Karpas-422 (cell line): ENCODE measurements around the gene NDUFB8. TPM values are rescaled to one million over a fixed set of nuclear protein-coding genes. Genes with fewer than 3 reads are reported as not detected.

Source experiments
- DNase-seq: peaks from one replicate; pipeline ENCODE4 v3.0.0-alpha.2; 2015
- H2AFZ ChIP-seq: fragments of 200-600 bp; sonication (generic); 2 replicates; pipeline ENCODE4 v1.6.1; 2014; ENCODE audit warnings: antibody characterized with exemption, low read length, mixed read lengths
- H3K27ac ChIP-seq: fragments of 200-600 bp; sonication (generic); 2 replicates; pipeline ENCODE4 v1.5.1; 2014; ENCODE audit warnings: mild to moderate bottlenecking, low read length, moderate library complexity
- H3K27me3 ChIP-seq: fragments of 200-600 bp; sonication (generic); 2 replicates; pipeline ENCODE4 v1.6.1; 2014; ENCODE audit warnings: low read length, mixed read lengths
- H3K36me3 ChIP-seq: fragments of 200-600 bp; sonication (generic); 2 replicates; pipeline ENCODE4 v1.6.1; 2014; ENCODE audit warnings: low read length, mixed read lengths; ENCODE audit not compliant: insufficient read depth
- H3K4me1 ChIP-seq: fragments of 200-600 bp; sonication (generic); 2 replicates; pipeline ENCODE4 v1.6.1; 2014; ENCODE audit warnings: mild to moderate bottlenecking, low read length, mixed read lengths
- H3K4me2 ChIP-seq: fragments of 200-600 bp; sonication (generic); 2 replicates; pipeline ENCODE4 v1.6.1; 2014; ENCODE audit warnings: low read length, low read depth, mild to moderate bottlenecking; ENCODE audit not compliant: poor library complexity, severe bottlenecking
- H3K4me3 ChIP-seq: fragments of 200-600 bp; sonication (generic); 2 replicates; pipeline ENCODE4 v1.5.1; 2014; ENCODE audit warnings: mild to moderate bottlenecking, antibody characterized with exemption, low read length, mixed read lengths
- H3K79me2 ChIP-seq: fragments of 200-600 bp; sonication (generic); 2 replicates; pipeline ENCODE4 v1.6.1; 2014; ENCODE audit warnings: mild to moderate bottlenecking, low read length, mixed read lengths
- H3K9ac ChIP-seq: fragments of 200-600 bp; sonication (generic); 2 replicates; pipeline ENCODE4 v1.6.0; 2014; ENCODE audit warnings: low read length
- H3K9me2 ChIP-seq: fragments of 200-600 bp; sonication (generic), shearing (Covaris generic); replicated peaks from 2 replicates; pipeline ENCODE4 v1.6.0; 2014; ENCODE audit warnings: mild to moderate bottlenecking, low read length, moderate library complexity; ENCODE audit not compliant: insufficient read depth
- H3K9me3 ChIP-seq: fragments of 300-700, 200-600 bp; sonication (generic); 2 replicates; pipeline ENCODE4 v1.6.1; 2014; ENCODE audit warnings: low read length, mixed read lengths
- H4K20me1 ChIP-seq: fragments of 200-600 bp; sonication (generic); 2 replicates; pipeline ENCODE4 v1.6.1; 2014; ENCODE audit warnings: mild to moderate bottlenecking, antibody characterized with exemption, low read length, low read depth; ENCODE audit not compliant: insufficient read depth
- total RNA-seq: library from RNA; depleted of rRNA; stranded (reverse); fragments of >200 nt; shearing (Covaris generic); gene quantifications from 2 replicates; pipeline ENCODE4 v1.2.3, GENCODE V29; 2014; ENCODE audit warnings: low replicate concordance

Gene NDUFB8
- total RNA-seq, 1 experiment from 2014 or later: 267 TPM

DNA sequence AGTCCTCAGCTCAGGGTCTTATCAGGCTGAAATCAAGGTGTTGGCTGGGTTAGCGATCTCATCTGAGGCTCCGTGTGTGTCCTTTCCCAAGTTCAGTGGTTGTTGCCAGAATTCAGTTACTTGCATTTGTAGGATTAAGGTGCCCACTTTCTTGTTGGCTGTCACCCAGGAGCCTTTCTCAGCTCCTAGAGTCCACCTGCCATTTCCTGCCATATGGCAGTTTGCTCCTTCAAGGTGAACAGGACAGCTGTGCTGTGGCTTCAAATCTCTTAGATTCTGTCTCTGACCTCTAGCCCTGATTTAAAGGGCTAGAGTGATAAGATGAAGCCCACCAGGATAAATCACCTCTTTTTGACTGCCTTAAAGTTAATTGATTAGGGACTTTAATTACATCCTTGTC, 5.1 kb upstream of the NDUFB8 start:
- Histone ChIP-seq H3K79me2 (peaks cover 38% of the 10 kb centered on the region), H3K4me2 (no peak overlapping the region), H3K9me3 (no peaks in the 10 kb centered on the region), H3K9me2 (no peaks in the 10 kb centered on the region), H2AFZ (peak overlapping the region; percentile 93), H3K36me3 (peaks cover 12% of the 10 kb centered on the region; the same call in 1 of the 2 replicates), H4K20me1 (peaks cover 11% of the 10 kb centered on the region; the same call in 1 of the 2 replicates), H3K9ac (no peak overlapping the region), H3K4me1 (peaks cover 31% of the 10 kb centered on the region), H3K4me3 (no peak overlapping the region), H3K27ac (no peak overlapping the region), H3K27me3 (no peaks in the 10 kb centered on the region)
- DNase-seq: no peak

DNA sequence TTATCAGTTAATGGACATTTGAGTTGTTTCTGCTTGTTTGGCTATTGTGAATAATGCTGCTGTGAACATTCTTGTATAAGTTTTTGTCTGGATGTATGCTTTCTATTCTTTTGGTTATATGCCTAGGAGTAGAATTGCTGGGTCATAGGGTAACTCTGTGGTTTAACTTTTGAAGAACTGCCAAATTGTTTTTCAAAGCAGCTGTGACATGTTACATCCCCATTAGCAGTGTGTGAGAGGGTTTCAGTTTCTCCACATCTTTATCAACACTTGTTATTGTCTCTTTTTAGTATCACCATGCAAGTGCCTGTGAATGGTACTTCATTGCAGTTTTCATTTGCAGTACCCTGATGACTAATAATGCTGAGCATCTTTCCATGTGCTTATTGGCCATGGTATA, 2.1 kb upstream of the NDUFB8 start:
- Histone ChIP-seq H3K4me3 (no peak overlapping the region), H3K27me3 (no peaks in the 10 kb centered on the region), H2AFZ (no peak overlapping the region), H3K9ac (no peak overlapping the region), H3K79me2 (peaks cover 43% of the 10 kb centered on the region), H3K9me2 (no peaks in the 10 kb centered on the region), H3K9me3 (no peaks in the 10 kb centered on the region), H3K4me1 (peaks cover 30% of the 10 kb centered on the region), H4K20me1 (peaks cover 8% of the 10 kb centered on the region; the same call in 1 of the 2 replicates), H3K36me3 (peaks cover 11% of the 10 kb centered on the region; the same call in 1 of the 2 replicates), H3K4me2 (no peak overlapping the region), H3K27ac (no peak overlapping the region)
- no peak for DNase-seq

DNA sequence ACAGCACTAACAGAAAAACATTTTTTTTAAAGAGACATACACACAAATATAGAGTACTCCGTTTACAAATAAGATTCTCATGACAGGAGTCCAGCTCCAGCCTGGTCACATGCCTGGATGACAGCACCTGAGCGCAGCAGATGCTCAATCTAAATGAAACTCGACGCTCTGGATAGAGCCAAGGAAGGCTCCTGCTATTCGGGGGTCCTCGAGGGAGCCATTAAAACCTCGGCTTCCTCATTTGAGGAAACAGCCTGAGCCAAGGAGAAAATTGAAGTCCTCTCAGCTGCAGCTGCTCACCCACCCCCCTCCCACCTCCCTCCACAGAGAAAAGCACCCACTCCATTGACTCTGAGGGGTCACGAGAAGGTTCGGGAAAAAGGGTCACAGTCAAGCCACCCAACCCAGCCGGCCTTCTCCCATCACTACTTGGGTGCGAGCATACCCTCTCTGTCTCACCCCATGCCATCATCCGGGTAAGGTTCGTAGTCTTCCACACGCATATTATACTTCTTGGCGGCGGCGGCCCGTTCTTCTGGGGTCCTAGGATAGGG, 673 bp downstream of the NDUFB8 start:
- Histone ChIP-seq H3K4me3 (peak overlapping the region; percentile 85), H3K27ac (peak overlapping the region; percentile 68), H2AFZ (peak overlapping the region; percentile 87; the same call in 1 of the 2 replicates), H4K20me1 (no peaks in the 10 kb centered on the region), H3K79me2 (peaks cover 37% of the 10 kb centered on the region), H3K9me2 (no peaks in the 10 kb centered on the region), H3K4me2 (peak overlapping the region; percentile 86), H3K4me1 (peaks cover 18% of the 10 kb centered on the region), H3K27me3 (no peaks in the 10 kb centered on the region), H3K36me3 (peaks cover 30% of the 10 kb centered on the region), H3K9me3 (no peaks in the 10 kb centered on the region), H3K9ac (peak overlapping the region; percentile 89)
- peak; percentile 83 for DNase-seq

DNA sequence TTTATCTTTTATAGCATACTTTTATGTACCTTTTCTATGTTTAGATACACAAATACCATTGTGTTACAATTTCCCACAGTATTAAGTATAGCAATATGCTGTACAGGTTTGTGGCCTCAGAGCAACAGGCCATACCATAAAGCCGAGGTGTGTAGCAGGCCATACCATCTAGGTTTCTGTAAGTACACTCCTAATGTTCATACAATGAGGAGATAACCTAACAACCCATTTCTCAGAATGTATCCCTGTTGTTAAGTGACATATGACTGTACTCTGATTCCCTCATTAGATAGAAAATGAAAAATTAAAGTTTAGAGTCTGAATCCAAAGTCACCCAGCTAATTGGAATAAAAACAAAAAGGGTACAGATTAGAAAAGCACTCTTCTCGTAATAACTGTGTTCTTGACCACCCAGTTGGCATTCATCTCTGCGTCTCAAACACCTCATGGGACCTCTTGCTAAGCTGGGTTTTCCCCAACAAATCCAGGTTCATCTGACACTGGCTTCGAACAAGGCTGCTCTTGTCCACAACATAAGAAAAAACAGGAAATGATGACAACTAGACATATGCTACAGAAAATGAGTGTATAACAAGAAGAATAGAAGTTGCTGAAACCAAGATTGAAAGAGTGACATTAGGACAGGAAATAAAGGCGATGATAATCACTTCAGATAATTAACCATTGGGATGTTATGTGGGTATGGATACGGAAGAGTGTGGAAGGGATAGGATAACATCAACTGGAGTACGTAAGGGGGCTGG, 1.4 kb downstream of the NDUFB8 start:
- H3K27ac ChIP-seq: peak overlapping the region; percentile 68
- no peak overlapping the region for H2AFZ ChIP-seq
- DNase-seq: no peak
- H3K4me1 ChIP-seq: peaks cover 18% of the 10 kb centered on the region
- H3K27me3 ChIP-seq: no peaks in the 10 kb centered on the region
- no peaks in the 10 kb centered on the region for H3K9me3 ChIP-seq
- H3K36me3 ChIP-seq: peaks cover 30% of the 10 kb centered on the region
- peak overlapping the region; percentile 89 for H3K9ac ChIP-seq
- no peaks in the 10 kb centered on the region for H3K9me2 ChIP-seq
- no peaks in the 10 kb centered on the region for H4K20me1 ChIP-seq
- H3K4me3 ChIP-seq: peak overlapping the region; percentile 85
- peak overlapping the region; percentile 86 for H3K4me2 ChIP-seq
- peaks cover 37% of the 10 kb centered on the region for H3K79me2 ChIP-seq

DNA sequence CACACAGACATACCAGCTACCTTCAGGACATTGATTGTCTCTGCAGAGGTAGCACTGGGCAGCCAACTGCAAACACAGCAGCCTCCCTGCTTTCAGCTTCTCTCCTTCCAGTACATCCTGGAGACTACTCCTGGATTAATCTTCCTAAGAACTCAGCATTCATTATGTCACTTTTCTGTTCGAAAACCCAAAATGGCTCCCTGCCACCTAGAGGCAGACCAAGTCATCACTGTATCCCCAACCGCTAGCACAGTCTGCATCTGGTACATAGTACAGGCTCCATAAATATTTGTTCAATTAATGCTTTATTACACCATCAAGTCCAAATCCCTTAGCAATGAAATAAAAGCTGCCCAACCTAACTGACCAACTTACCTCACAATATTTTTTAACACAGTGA, 5.0 kb downstream of the NDUFB8 start:
- H3K27me3 ChIP-seq: no peaks in the 10 kb centered on the region
- H3K4me1 ChIP-seq: peaks cover 10% of the 10 kb centered on the region
- H3K27ac ChIP-seq: no peak overlapping the region
- no peak overlapping the region for H3K9ac ChIP-seq
- no peak overlapping the region for H2AFZ ChIP-seq
- H3K9me3 ChIP-seq: no peaks in the 10 kb centered on the region
- H3K36me3 ChIP-seq: peaks cover 30% of the 10 kb centered on the region
- peaks cover 34% of the 10 kb centered on the region for H3K79me2 ChIP-seq
- H3K4me2 ChIP-seq: no peak overlapping the region
- no peaks in the 10 kb centered on the region for H4K20me1 ChIP-seq
- no peak for DNase-seq
- H3K9me2 ChIP-seq: no peaks in the 10 kb centered on the region
- H3K4me3 ChIP-seq: no peak overlapping the region

DNA sequence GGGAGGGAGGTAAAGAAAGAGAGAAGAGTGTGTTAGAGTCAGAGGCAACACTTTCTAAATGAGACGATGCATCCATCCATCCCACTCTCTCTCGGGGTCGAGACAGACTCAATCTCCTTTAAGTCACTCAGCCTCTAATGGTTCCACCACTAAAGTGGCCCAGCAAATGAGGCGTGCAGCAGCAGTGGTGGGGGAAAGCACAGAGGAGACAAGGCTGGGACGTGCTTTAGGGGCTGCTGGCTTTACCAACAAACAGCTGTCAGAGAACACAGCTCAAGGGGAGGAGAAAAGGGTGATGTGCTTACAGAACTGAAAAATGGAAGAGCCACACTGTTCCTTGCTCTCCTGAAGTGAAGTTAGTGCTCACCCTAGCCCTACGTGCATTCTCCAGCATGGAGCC, 5.5 kb downstream of the NDUFB8 start:
- no peak overlapping the region for H2AFZ ChIP-seq
- no peaks in the 10 kb centered on the region for H4K20me1 ChIP-seq
- peaks cover 29% of the 10 kb centered on the region for H3K79me2 ChIP-seq
- no peak overlapping the region for H3K4me3 ChIP-seq
- no peak overlapping the region for H3K9ac ChIP-seq
- H3K4me2 ChIP-seq: no peak overlapping the region
- H3K27ac ChIP-seq: no peak overlapping the region
- H3K36me3 ChIP-seq: peaks cover 30% of the 10 kb centered on the region
- H3K27me3 ChIP-seq: no peaks in the 10 kb centered on the region
- no peaks in the 10 kb centered on the region for H3K9me2 ChIP-seq
- peaks cover 10% of the 10 kb centered on the region for H3K4me1 ChIP-seq
- no peak for DNase-seq
- H3K9me3 ChIP-seq: no peaks in the 10 kb centered on the region

DNA sequence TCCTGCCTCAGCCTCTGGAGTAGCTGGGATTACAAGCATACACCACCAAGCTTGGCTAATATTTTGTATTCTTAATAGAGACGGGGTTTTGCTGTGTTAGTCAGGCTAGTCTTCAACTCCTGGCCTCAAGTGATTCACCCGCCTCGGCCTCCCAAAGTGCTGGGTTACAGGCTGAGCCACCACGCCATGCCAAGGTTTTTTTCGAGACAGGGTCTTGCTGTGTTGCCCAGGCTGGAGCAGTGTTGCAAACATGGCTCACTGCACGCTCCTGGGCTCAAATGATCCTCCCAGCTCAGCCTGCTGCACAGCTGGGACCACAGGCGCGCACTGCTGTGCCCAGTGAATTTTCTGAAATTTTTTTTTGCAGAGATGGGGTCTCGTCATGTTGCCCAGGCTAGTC, 6.7 kb downstream of the NDUFB8 start:
- Histone ChIP-seq H3K4me1 (no peaks in the 10 kb centered on the region; the same call in 1 of the 2 replicates), H2AFZ (no peak overlapping the region), H3K27ac (no peak overlapping the region), H3K27me3 (no peaks in the 10 kb centered on the region), H3K79me2 (peaks cover 17% of the 10 kb centered on the region), H3K36me3 (peaks cover 27% of the 10 kb centered on the region), H3K9me3 (no peaks in the 10 kb centered on the region), H3K9ac (no peak overlapping the region), H3K9me2 (no peaks in the 10 kb centered on the region), H3K4me3 (no peak overlapping the region), H4K20me1 (no peaks in the 10 kb centered on the region), H3K4me2 (no peak overlapping the region)
- DNase-seq: no peak

DNA sequence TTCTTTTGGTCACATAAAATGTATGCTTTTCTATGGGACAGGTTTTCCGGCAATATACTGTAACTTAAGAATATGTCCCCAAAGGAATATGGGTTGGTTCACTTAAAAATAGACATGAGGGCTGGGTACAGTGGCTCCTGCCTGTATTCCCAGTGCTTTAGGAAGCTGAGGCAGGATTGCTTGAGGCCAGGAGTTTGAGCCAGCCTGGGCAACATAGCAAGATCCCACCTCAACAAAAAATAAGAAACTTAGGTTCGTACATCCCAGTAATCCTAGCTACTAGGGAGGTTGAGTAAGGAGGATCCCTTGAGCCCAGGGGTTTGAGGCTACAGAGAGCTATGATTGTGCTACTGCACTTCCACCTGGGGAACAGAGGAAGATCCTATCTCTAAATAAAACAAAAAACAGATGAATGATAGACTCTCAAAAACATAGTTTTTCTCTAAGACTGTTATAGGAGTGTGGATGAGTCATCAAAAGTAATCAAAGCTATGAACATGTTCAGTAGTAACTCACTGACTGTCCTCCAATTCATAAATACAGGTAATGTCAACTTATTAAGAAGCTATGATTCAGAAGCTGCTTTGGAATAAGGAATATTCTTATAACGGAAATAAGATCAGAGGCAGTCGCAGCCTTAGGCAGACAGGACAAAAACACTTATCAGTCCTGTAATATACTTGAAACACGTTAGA, 7.4 kb downstream of the NDUFB8 start:
- Histone ChIP-seq H3K9me3 (no peaks in the 10 kb centered on the region), H3K9ac (no peak overlapping the region), H3K79me2 (peaks cover 10% of the 10 kb centered on the region; the same call in 1 of the 2 replicates), H3K4me1 (no peaks in the 10 kb centered on the region), H2AFZ (no peak overlapping the region), H3K4me2 (no peak overlapping the region), H3K4me3 (no peak overlapping the region), H3K27me3 (no peaks in the 10 kb centered on the region), H4K20me1 (no peaks in the 10 kb centered on the region), H3K9me2 (no peaks in the 10 kb centered on the region), H3K36me3 (peaks cover 24% of the 10 kb centered on the region), H3K27ac (no peak overlapping the region)
- DNase-seq: no peak
